GM19043 (cell line): Measurements from ENCODE around the gene SNX7.

Source experiments
- ATAC-seq: cut with Tn5 transposase; IDR thresholded peaks from one replicate; pipeline ENCODE4 v1.9.1; 2021; ENCODE audit warnings: low read depth; ENCODE audit not compliant: unreplicated experiment

The SNX7 gene

GRCh38 chr1:98661544-98662355, at the start of gene SNX7:
SNX7 (plus strand) TSS chr1:98661721; CDS start chr1:98661732, 11 bp downstream.
- ATAC-seq = no peak

DNA sequence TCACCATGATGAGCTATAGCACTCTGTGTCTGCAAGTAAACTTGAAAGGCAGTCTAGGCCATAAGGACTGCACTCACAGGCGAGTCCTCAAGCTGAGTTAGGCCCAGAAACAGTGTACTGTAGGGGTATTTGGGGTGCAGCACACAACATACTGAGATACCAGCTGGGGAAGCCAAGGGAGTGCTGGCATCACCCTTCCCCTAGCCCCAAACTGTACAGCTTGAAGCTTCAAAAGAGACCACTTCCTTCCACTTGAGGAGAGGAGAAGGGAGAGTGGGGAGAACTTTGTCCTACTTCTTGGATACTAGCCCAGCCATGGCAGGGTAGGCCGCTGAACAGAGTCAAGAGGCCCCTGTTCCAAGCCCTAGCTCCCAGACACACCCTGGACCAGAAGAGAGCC, 24.2 kb upstream of the SNX7 start:
- no peak for ATAC-seq

DNA sequence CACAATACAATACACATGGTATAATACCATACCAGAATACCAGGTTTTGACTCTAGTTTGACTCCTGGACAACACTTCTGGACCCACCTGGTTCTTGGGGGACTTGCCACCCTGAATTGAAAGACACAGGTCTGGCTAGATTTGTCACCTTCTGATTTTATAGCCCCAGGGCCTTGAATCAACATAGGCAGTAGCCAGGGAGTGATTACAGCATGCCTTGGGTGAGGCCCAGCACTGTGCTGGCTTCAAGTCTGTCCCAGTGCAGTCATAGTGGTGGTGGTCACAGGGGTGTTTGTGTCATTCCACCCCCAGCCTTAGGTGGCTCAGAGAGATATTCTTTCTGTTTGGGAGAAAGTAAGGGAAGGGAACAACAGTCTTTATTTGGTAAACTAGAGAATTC, 23.3 kb upstream of the SNX7 start:
- ATAC-seq = no peak

DNA sequence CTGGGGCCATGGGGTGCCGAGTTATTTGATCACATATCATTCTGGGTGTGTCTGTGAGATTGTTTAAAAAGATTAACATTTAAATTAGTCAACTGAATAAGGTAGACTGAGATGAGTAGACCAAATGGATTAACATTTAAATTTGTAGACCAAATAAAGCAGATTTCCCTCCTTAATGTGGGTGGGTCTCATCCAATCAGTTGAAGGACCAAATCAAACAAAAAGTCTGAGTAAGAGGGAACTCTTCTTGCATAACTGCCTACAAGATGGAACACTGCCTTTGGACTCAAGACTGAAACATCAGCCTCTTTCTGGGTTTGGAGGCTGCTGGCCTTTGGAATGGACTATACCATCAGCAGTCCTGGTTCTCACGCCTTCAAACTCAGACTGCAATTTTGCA, 17.0 kb upstream of the SNX7 start:
- no peak for ATAC-seq

DNA sequence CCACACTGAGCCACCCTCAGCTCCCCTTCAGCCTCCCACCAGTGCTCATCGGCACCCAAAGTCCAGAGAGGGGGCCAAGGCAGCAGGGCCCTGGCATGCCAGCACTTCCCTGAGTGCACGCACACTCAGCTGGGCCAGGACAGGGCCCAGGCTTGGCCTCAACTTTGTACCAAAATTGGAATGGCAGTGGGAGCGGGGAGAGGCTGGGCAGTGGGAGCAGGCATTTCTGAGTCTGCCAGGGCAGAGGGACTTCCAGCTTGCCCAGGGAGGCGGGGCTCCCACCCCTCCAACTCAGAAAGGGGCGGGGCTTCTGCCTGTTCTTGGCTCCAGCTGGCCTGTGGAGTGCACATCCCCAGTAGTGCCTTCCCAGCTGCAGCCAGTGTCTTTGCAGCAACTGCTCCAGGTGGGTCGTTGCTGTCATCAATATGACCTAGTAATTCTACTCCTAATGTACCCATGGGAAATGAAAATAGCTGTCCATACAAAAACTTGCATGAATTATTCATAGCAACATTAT, 10.3 kb upstream of the SNX7 start:
- ATAC-seq = no peak

DNA sequence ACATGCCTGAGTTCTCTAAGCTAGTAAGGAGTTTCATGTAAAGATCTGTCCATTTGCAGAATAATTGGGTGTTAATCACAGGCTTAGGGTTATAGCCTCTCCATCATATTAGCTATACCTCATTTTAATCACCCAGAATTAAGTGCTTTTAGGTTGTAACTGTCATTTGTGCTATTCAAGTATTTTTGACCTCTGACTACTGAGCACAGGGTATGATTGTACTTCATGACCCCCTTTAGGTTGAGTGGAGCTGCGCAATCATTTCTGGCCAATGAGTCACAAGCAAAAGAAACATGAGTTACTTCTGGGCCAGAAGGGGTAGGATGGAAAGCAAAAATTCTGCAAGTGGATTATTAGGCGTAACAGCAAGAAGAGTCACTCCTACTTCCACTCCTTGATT, 8.4 kb upstream of the SNX7 start:
- ATAC-seq = no peak

- ATAC-seq = no peak
Observed at GRCh38 chr1:98659879-98660278, 1.6 kb upstream of the SNX7 start.

DNA sequence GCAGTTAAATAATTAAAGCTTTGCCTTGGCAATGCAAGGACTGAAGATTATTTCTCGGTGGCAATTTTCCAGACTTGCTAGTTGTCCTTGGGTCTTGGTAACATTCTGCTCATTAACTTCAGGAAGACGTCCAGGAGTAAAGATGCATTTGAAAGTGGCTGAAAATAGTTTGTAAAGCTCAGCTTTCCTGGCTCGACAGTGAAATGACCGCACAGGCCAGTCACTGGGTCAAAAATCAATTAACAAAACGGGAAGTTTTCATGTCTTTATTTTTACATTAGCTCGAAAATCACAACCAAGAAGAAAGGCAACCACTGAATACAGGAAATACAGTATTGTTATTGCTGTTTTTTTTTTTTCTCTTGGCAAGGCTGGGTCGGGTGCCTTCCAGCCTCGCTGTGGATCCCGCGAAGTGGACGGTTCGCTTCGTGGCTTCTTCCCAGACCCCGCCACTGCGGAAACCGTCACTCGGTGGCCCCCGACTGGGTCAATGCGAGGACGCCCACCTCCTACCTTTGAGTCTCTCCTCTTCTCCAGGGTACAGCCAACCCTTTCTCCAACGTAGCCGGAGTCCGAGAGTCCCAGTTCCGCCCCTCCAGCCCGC, 479 bp upstream of the SNX7 start:
- no peak for ATAC-seq

- ATAC-seq = no peak
Observed at GRCh38 chr1:98662356-98662670, 792 bp downstream of the SNX7 start.

- ATAC-seq = no peak
Observed at GRCh38 chr1:98668733-98669132, 7.2 kb downstream of the SNX7 start.

- no peak for ATAC-seq
Observed at GRCh38 chr1:98669355-98670296, 8.1 kb downstream of the SNX7 start.

DNA sequence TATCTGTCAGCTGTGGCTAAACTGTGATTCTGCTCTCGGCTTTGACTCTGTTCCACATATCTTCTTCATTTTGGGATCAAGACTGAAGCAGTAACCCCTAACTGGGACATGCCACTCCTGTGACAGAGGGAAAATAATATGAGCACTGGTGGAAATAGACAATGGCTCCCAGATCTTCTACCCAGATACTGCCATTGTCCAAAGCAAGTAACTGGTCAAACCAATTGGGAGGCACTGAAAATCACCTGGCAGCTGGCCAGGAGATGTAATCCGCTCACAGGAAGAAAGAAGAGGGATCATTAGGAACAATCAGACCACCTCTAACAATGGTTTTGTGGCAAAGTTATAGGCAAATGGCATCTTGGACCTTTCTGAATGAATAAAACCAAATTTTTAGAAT, 10.7 kb downstream of the SNX7 start:
- no peak for ATAC-seq

DNA sequence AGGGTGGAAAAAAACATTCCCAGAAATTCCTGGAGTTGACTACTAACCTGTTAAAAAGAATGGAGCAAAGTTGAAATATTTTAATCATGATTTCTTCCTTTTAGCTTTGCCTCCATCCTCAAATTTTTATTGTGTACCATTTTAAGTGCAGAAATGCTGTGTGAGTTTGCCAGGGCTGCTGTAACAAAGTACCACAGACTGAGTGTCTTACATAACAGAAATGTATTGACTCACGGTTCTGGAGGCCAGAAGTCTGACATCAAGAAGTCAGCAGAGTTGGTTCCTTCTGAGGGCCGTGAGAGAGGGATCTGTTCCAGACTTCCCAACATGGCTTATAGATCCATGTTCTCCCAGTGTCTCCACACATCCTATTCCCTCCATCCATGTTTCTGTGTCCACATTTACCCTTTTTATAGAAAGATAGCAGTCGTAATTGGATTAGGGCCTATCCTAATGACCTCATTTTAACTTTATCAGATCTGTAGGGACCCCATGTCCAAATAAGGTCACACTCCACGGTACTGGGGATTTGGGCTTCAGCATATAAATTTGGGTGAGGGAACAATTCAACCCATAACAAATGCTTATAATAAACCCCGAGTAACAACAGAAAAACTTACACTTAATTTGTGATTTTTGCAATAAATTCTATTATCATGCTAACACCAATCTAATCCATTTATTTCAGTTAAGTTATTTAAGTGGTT, 12.7 kb downstream of the SNX7 start:
- ATAC-seq = no peak

- no peak for ATAC-seq
Observed at GRCh38 chr1:98675282-98675681, 13.8 kb downstream of the SNX7 start.

GRCh38 chr1:98677288-98677687, 15.8 kb downstream of the SNX7 start:
- ATAC-seq = no peak

GRCh38 chr1:98681812-98682211, 20.3 kb downstream of the SNX7 start:
- no peak for ATAC-seq

GRCh38 chr1:98688110-98688739, 26.7 kb downstream of the SNX7 start:
- no peak for ATAC-seq

DNA sequence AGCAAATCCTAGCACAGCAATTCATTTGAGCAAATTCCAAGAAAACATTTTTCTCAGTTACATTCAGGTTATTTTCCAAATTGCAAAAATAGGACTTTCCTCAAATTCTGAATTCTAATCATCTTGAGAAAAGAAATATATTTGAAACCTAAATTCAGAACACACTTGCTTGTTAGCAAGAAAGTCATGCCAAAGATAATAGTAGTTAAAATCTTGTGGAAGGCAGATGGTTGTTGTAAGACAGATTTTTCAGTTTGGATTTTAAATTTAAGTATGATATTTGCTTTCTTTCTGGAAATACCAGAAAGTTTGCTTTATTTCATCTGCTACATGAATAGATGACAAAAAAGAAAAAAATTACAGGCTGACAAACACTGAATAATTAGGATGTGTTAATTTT, 29.1 kb downstream of the SNX7 start:
- no peak for ATAC-seq

- no peak for ATAC-seq
Observed at GRCh38 chr1:98692482-98692881, 31.0 kb downstream of the SNX7 start.

DNA sequence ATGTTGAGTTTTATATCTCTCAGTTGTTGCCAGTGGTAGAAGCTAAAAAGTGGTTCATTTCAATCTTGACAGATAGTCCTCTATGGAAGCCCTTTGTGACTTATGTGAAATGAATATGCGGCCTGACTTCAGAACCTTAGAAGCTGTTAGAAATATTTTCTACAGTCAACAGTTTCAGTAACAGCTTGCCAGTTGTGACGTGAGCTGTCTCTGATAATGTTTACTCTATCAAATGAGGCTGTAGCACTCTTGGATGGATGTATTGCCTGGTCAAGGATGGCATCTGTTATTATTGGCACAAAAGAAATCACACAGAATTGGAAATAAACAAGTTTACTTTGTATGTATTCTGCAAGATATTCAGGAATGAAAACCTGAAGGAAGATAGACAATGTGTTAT, 31.9 kb downstream of the SNX7 start:
- ATAC-seq = no peak
